GM12892 (cell line): ENCODE results near the gene PPP2R2B.

ENCODE experiments used
- POLR2A ChIP-seq: IDR thresholded peaks from 2 replicates; pipeline ENCODE4 v1.6.1; 2011; ENCODE audit warnings: low read depth, low read length, control low read depth
- POLR2AphosphoS5 ChIP-seq: IDR thresholded peaks from 2 replicates; pipeline ENCODE4 v1.6.1; 2011; ENCODE audit warnings: low read depth, low read length, control low read depth
- TAF1 ChIP-seq: IDR thresholded peaks from 2 replicates; pipeline ENCODE4 v1.6.1; 2011; ENCODE audit warnings: low read depth, mild to moderate bottlenecking, control low read depth, low read length, borderline replicate concordance

DNA sequence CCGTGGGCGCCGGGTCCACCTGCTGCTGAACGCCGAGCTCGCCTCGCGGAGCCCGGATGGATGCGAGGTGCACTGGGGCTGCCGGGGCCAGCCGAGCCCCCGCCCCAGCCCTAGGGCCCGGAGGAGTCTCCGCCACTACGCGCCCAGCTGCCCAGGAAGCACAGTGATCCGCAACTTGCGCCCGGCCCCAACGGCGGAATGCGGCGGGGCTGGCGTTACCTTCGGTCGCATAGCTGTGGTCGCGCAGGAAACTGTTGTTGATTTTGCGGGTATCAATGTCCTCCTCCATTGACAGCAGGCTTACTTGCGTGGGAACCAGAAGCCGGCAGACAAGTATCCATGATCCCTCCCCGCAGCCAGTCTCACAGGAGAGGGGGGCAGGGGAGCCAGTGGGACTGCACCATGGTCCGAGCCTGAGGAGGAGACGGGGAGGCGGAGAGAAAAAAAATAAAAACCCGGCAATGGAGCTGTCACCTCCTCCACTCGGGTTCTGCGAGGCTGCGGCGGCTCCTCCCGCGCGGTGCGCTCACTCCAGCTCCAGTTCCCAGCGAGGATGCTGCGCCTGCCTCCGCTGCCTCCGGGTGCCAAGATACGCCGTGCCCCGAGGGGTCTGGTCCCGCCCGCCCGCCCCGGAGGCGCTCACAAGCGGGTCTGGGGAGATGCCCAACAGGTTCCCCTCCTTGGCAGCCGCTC, 628 bp downstream of the PPP2R2B start:
- TF ChIP-seq POLR2A (no peak), POLR2AphosphoS5 (no peak), TAF1 (no peak)
